HG02852 (cell line): Measurements from ENCODE around the gene HDAC5.
A peak's percentile ranks its signal among the peaks of the same experiment; 100 is the strongest.
"Not testable (repeated sequence)": the region's sequence is repeated elsewhere in the genome, so short reads cannot be mapped to it uniquely, and the experiment has no call there.

Experiments used
- ATAC-seq: cut with Tn5 transposase; IDR thresholded peaks from one replicate; pipeline ENCODE4 v1.9.1; 2021; ENCODE audit warnings: mild to moderate bottlenecking, moderate library complexity; ENCODE audit not compliant: unreplicated experiment

The HDAC5 gene

GRCh38 chr17:44112284-44113280 lies 10.9 kb downstream of the HDAC5 start:
- ATAC-seq: no peak

GRCh38 chr17:44111777-44112176 lies 11.7 kb downstream of the HDAC5 start:
- no peak for ATAC-seq

GRCh38 chr17:44110823-44111633 lies 12.4 kb downstream of the HDAC5 start:
- ATAC-seq: peak; percentile 66

GRCh38 chr17:44110011-44110686 lies 13.3 kb downstream of the HDAC5 start:
- ATAC-seq: no peak

- ATAC-seq: no peak
Observed at GRCh38 chr17:44109312-44109630, 14.2 kb downstream of the HDAC5 start.

- no peak for ATAC-seq
Observed at GRCh38 chr17:44108440-44109311, 14.8 kb downstream of the HDAC5 start.

GRCh38 chr17:44106801-44107200 lies 16.6 kb downstream of the HDAC5 start:
- no peak for ATAC-seq

- ATAC-seq: no peak
Observed at GRCh38 chr17:44105941-44106340, 17.5 kb downstream of the HDAC5 start.

- no peak for ATAC-seq
Observed at GRCh38 chr17:44105483-44105882, 18.0 kb downstream of the HDAC5 start.

GRCh38 chr17:44102849-44103622 lies 20.4 kb downstream of the HDAC5 start:
- ATAC-seq: no peak

- ATAC-seq: not testable (repeated sequence)
Observed at GRCh38 chr17:44101858-44102257, 21.6 kb downstream of the HDAC5 start.

- no peak for ATAC-seq
Observed at GRCh38 chr17:44097110-44097958, 26.1 kb downstream of the HDAC5 start.

- ATAC-seq: no peak
Observed at GRCh38 chr17:44095647-44096496, 27.6 kb downstream of the HDAC5 start.

- no peak for ATAC-seq
Observed at GRCh38 chr17:44095388-44095646, 28.1 kb downstream of the HDAC5 start.

- no peak for ATAC-seq
Observed at GRCh38 chr17:44094701-44095387, 28.6 kb downstream of the HDAC5 start.

- ATAC-seq: no peak
Observed at GRCh38 chr17:44093231-44093900, 30.1 kb downstream of the HDAC5 start.

- no peak for ATAC-seq
Observed at GRCh38 chr17:44092051-44092450, 31.4 kb downstream of the HDAC5 start.
